GM12878 (cell line): ENCODE results near the gene LAMA2. TPM values are rescaled to one million over a fixed set of nuclear protein-coding genes. Genes with fewer than 3 reads are reported as not detected.

ENCODE experiments used
- ATAC-seq: fragments of 200-7000 bp; cut with Tn5 transposase; 3 replicates; pipeline ENCODE4 v1.9.1; 2020; ENCODE audit warnings: mild to moderate bottlenecking, moderate library complexity
- BruUV-seq: library from RNA; stranded (reverse); fragments of 400-500 nt; replicated peaks from 2 replicates; lab custom pipeline; 2021; lab: Mats Ljungman, UMichigan
- CTCF ChIA-PET: fragments of 300-600 bp; sonication (Branson Sonifier 250); formaldehyde crosslinking; extraction: SDS; loops from one replicate; lab custom pipeline; 2021; ENCODE audit warnings: inconsistent platforms; lab: Yijun Ruan, JAX
- POLR2A ChIA-PET: fragments of 350-600 bp; formaldehyde crosslinking; extraction: SDS; loops from one replicate; lab custom pipeline; 2021; ENCODE audit warnings: inconsistent platforms; lab: Charles Lee
- RAD21 ChIA-PET: fragments of 300-600 bp; sonication (Branson Sonifier 250); formaldehyde crosslinking; loops from one replicate; lab custom pipeline; 2023; ENCODE audit warnings: antibody characterized with exemption; ENCODE audit not compliant: unreplicated experiment; lab: Charles Lee
- SMC1A ChIA-PET: fragments of 300-600 bp; sonication (Branson Sonifier 250); formaldehyde crosslinking; loops from one replicate; lab custom pipeline; 2023; ENCODE audit not compliant: unreplicated experiment, uncharacterized antibody; lab: Charles Lee
- DNase-seq: peaks from one replicate; pipeline ENCODE4 v3.0.0-alpha.2; 2011; ENCODE audit warnings: low read depth, low spot score
- FAIRE-seq: peaks from 3 replicates; lab custom pipeline; 2011; peaks lifted over from hg19 to GRCh38; lab: Jason Lieb, UNC
- H2AFZ ChIP-seq: 2 replicates; pipeline ENCODE4 v1.6.0; 2011; ENCODE audit warnings: low read depth, low read length, control low read depth; ENCODE audit not compliant: control insufficient read depth
- H3K27ac ChIP-seq: 2 replicates; pipeline ENCODE4 v1.5.1; 2011; ENCODE audit warnings: control low read depth; ENCODE audit not compliant: control insufficient read depth, insufficient read depth
- H3K27me3 ChIP-seq, 2 experiments: replicated peaks in 1 of 2; 2 replicates each; pipeline versions ENCODE4 v1.6.0 to v1.6.1; 2011; ENCODE audit warnings: low read length in 1 of 2; ENCODE audit not compliant: control insufficient read depth in 2 of 2, insufficient read depth in 2 of 2
- H3K36me3 ChIP-seq, 2 experiments: 2 replicates each; pipeline ENCODE4 v1.5.1; 2011; ENCODE audit warnings: low read length in 1 of 2; ENCODE audit not compliant: control insufficient read depth in 2 of 2, insufficient read depth in 2 of 2
- H3K4me1 ChIP-seq: 2 replicates; pipeline ENCODE4 v1.6.1; 2011; ENCODE audit warnings: mild to moderate bottlenecking, low read length, moderate library complexity, mixed read lengths; ENCODE audit not compliant: control insufficient read depth, insufficient read depth
- H3K4me2 ChIP-seq: 2 replicates; pipeline ENCODE4 v1.6.0; 2011; ENCODE audit warnings: control low read depth; ENCODE audit not compliant: control insufficient read depth, insufficient read depth
- H3K4me3 ChIP-seq: fragments of 200-600 bp; sonication (generic); 2 replicates; pipeline ENCODE4 v1.5.1; 2016
- H3K79me2 ChIP-seq: 2 replicates; pipeline ENCODE4 v1.6.0; 2011; ENCODE audit warnings: low read length; ENCODE audit not compliant: control insufficient read depth, insufficient read depth
- H3K9ac ChIP-seq: 2 replicates; pipeline ENCODE4 v1.8.0; 2011; ENCODE audit warnings: low read length, control low read depth, mixed read lengths; ENCODE audit not compliant: control insufficient read depth, insufficient read depth
- H3K9me3 ChIP-seq: replicated peaks from 3 replicates; pipeline ENCODE4 v1.5.1; 2011; ENCODE audit warnings: mild to moderate bottlenecking, low read length; ENCODE audit not compliant: control insufficient read depth, insufficient read depth
- H4K20me1 ChIP-seq: 2 replicates; pipeline ENCODE4 v1.6.0; 2011; ENCODE audit not compliant: control insufficient read depth, insufficient read depth
- ATF7 ChIP-seq: fragments of 450-650 bp; IDR thresholded peaks from 2 replicates; pipeline ENCODE4 v1.6.1; 2016; ENCODE audit warnings: low read depth, mild to moderate bottlenecking
- BACH1 ChIP-seq: fragments of 450-650 bp; IDR thresholded peaks from 2 replicates; pipeline ENCODE4 v1.6.1; 2017; ENCODE audit warnings: mild to moderate bottlenecking, borderline replicate concordance
- DPF2 ChIP-seq: fragments of 450-650 bp; IDR thresholded peaks from 2 replicates; pipeline ENCODE4 v1.6.1; 2017; ENCODE audit warnings: mild to moderate bottlenecking
- E4F1 ChIP-seq: fragments of 450-650 bp; IDR thresholded peaks from 2 replicates; pipeline ENCODE4 v1.6.1; 2018; ENCODE audit warnings: borderline replicate concordance, mild to moderate bottlenecking; ENCODE audit not compliant: partially characterized antibody
- JUND ChIP-seq: IDR thresholded peaks from 2 replicates; pipeline ENCODE4 v1.6.1; 2012; ENCODE audit warnings: low read depth, mild to moderate bottlenecking, low read length, improper control_type of control experiment, moderate library complexity
- NFXL1 ChIP-seq: fragments of 450-650 bp; IDR thresholded peaks from 2 replicates; pipeline ENCODE4 v1.6.1; 2017; ENCODE audit warnings: antibody characterized with exemption, mild to moderate bottlenecking, borderline replicate concordance
- SMAD1 ChIP-seq: fragments of 450-650 bp; IDR thresholded peaks from 2 replicates; pipeline ENCODE4 v1.6.1; 2018; ENCODE audit warnings: mild to moderate bottlenecking, low read depth; ENCODE audit not compliant: partially characterized antibody
- SMAD5 ChIP-seq: IDR thresholded peaks from 2 replicates; pipeline ENCODE4 v1.6.1; 2016; ENCODE audit warnings: antibody characterized with exemption, low read depth
- SMC3 ChIP-seq: IDR thresholded peaks from 2 replicates; pipeline ENCODE4 v1.6.1; 2011; ENCODE audit warnings: low read length, improper control_type of control experiment, borderline replicate concordance
- SREBF2 ChIP-seq: IDR thresholded peaks from 2 replicates; pipeline ENCODE4 v1.6.1; 2012; ENCODE audit warnings: mild to moderate bottlenecking, low read length
- SUZ12 ChIP-seq: fragments of 200-600 bp; sonication (generic); IDR thresholded peaks from one replicate; pipeline ENCODE4 v1.6.1; 2018; ENCODE audit warnings: antibody characterized with exemption, mild to moderate bottlenecking; ENCODE audit not compliant: unreplicated experiment
- ZBTB11 ChIP-seq: fragments of 450-650 bp; formaldehyde crosslinking; IDR thresholded peaks from 2 replicates; pipeline ENCODE4 v1.5.0; 2022; ENCODE audit warnings: mild to moderate bottlenecking, missing genetic modification characterization
- WGBS: methylation state at CpG from one replicate; pipeline ENCODE4 v1.1.6; 2016; ENCODE audit warnings: low lambda C conversion rate; ENCODE audit not compliant: insufficient replicate concordance, insufficient coverage; ENCODE audit errors: missing lambda C conversion rate; 5-methylcytosine and 5-hydroxymethylcytosine counted together
- in situ Hi-C: fragments of 300-500 bp; cut with MboI; formaldehyde crosslinking; loops from 9 replicates; pipeline ENCODE4 v1.14.3; 2018; ENCODE audit warnings: mixed read lengths
- intact Hi-C: fragments of 100-400 bp; cut with micrococcal nuclease; formaldehyde crosslinking; loops from one replicate; pipeline ENCODE4 v1.14.2; 2022; ENCODE audit not compliant: unreplicated experiment
- polyA plus RNA-seq, 11 experiments: library from polyadenylated mRNA; depleted of rRNA in 4 of 11; unstranded in 6 of 11; stranded (reverse) in 5 of 11; fragments of >200 nt; fragmentation: Nextera tagmentation in 4 of 11; fragmentation: Illumina TruSeq in 1 of 11; extraction: Ambion mirVana in 4 of 11; extraction: Trizol in 1 of 11; gene quantifications; 1 replicate in 1 of 11; 2 replicates in 10 of 11; pipeline versions ENCODE4 v1.2.1 to v1.2.3, GENCODE V29; 2011 to 2016; ENCODE audit warnings: inconsistent platforms in 2 of 11, missing spikeins in 2 of 11, low read depth in 1 of 11
- total RNA-seq, 4 experiments: library from RNA; depleted of rRNA in 3 of 4; stranded (reverse); fragments of >200 nt in 3 of 4; fragmentation: Illumina TruSeq in 1 of 4; extraction: Trizol in 1 of 4; gene quantifications; 2 replicates each; pipeline versions ENCODE4 v1.2.1 to v1.2.3, GENCODE V29; 2013 to 2021

Gene LAMA2
- total and polyA plus RNA-seq, 10 of the 15 experiments (the other 5 are each of a cell fraction or from before 2014, with no cell fraction given), result 0.04 to 2.0 (median 0.37) TPM; not detected in 1

- TF ChIP-seq E4F1 (no peak), SMAD5 (no peak), ATF7 (no peak)
- TF ChIP-seq, all 136 proteins: peak for 0
Measured at GRCh38 chr6:128841518-128841917, 41.4 kb upstream of the LAMA2 start (continued).

GRCh38 chr6:128844598-128844997 is 38.3 kb upstream of the LAMA2 start:
- no peak for TF ChIP-seq SUZ12
- TF ChIP-seq JUND, result no peak
- TF ChIP-seq NFXL1, result no peak
- TF ChIP-seq ZBTB11 (CRISPR knock-in tag), result no peak
- TF ChIP-seq SMC3, result no peak
- no peak for TF ChIP-seq BACH1
- no peak for TF ChIP-seq SMAD1
- no peak for TF ChIP-seq DPF2
- no peak for TF ChIP-seq SMAD5
- TF ChIP-seq SREBF2, result no peak
- TF ChIP-seq, all 136 proteins: peak for 0
- intact Hi-C loops (no loop called here), in situ Hi-C loops (no loop called here)
- no peak overlapping the region for H2AFZ ChIP-seq
- no peak overlapping the region for H3K4me3 ChIP-seq
- H3K4me1 ChIP-seq, result no peaks in the 10 kb centered on the region
- H3K36me3 ChIP-seq, result no peaks in the 10 kb centered on the region
- FAIRE-seq, result no peak
- no peak for ATAC-seq
- H3K9ac ChIP-seq, result no peak overlapping the region
- no peak for DNase-seq
- ChIA-PET SMC1A (no interaction called here), POLR2A (no interaction called here), RAD21 (no interaction called here), CTCF (interaction anchor here (0.6 kb wide), 1 partner anchor 1379 kb away, joined by 3 read pairs; no protein-coding TSS in a partner anchor)
- no peak overlapping the region for H3K4me2 ChIP-seq
- H3K27me3 ChIP-seq, result no peaks in the 10 kb centered on the region
- WGBS, result 22% methylated on average over 2 of the region's 2 CpGs
- H3K27ac ChIP-seq, result no peak overlapping the region
- BruUV-seq, result no TSS peak
- no peaks in the 10 kb centered on the region for H4K20me1 ChIP-seq
- H3K79me2 ChIP-seq, result no peaks in the 10 kb centered on the region
- no peaks in the 10 kb centered on the region for H3K9me3 ChIP-seq
